ENCODE measurements around the gene CES2.
"Not testable (repeated sequence)": the region's sequence is repeated elsewhere in the genome, so short reads cannot be mapped to it uniquely, and the experiment has no call there.

Gene CES2

GRCh38 chr16:66939366-66939765, 4.0 kb downstream of the CES2 start:
- Histone ChIP-seq H3K27ac (ENCODE audit: low read depth, low read length) (no peak overlapping the region), H3K4me3 (ENCODE audit: low read depth, low read length) (no peak overlapping the region), H3K4me1 (ENCODE audit: control insufficient read depth, insufficient read depth, low read length) (peaks cover 7% of the 10 kb centered on the region; the same call in 1 of the 2 replicates), H3K27me3 (ENCODE audit: control insufficient read depth, insufficient read depth, low read length) (peaks cover 10% of the 10 kb centered on the region), H3K9ac (ENCODE audit: low read length) (no peak overlapping the region), H3K9me3 (ENCODE audit: control insufficient read depth, insufficient read depth, low read depth, low read length) (no peaks in the 10 kb centered on the region), H3K36me3 (ENCODE audit: control insufficient read depth, insufficient read depth, low read length) (peaks cover 58% of the 10 kb centered on the region)

GRCh38 chr16:66940236-66940635, 4.9 kb downstream of the CES2 start:
- Histone ChIP-seq H3K36me3 (ENCODE audit: control insufficient read depth, insufficient read depth, low read length) (peaks cover 58% of the 10 kb centered on the region), H3K9ac (ENCODE audit: low read length) (no peak overlapping the region), H3K9me3 (ENCODE audit: control insufficient read depth, insufficient read depth, low read depth, low read length) (no peaks in the 10 kb centered on the region), H3K4me1 (ENCODE audit: control insufficient read depth, insufficient read depth, low read length) (peaks cover 6% of the 10 kb centered on the region; the same call in 1 of the 2 replicates), H3K27me3 (ENCODE audit: control insufficient read depth, insufficient read depth, low read length) (peaks cover 6% of the 10 kb centered on the region), H3K4me3 (ENCODE audit: low read depth, low read length) (no peak overlapping the region), H3K27ac (ENCODE audit: low read depth, low read length) (no peak overlapping the region)

- Histone ChIP-seq H3K27ac (ENCODE audit: low read depth, low read length) (no peak overlapping the region), H3K9me3 (ENCODE audit: control insufficient read depth, insufficient read depth, low read depth, low read length) (no peaks in the 10 kb centered on the region), H3K27me3 (ENCODE audit: control insufficient read depth, insufficient read depth, low read length) (peaks cover 8% of the 10 kb centered on the region), H3K4me3 (ENCODE audit: low read depth, low read length) (no peak overlapping the region), H3K36me3 (ENCODE audit: control insufficient read depth, insufficient read depth, low read length) (peaks cover 58% of the 10 kb centered on the region), H3K9ac (ENCODE audit: low read length) (no peak overlapping the region), H3K4me1 (ENCODE audit: control insufficient read depth, insufficient read depth, low read length) (no peaks in the 10 kb centered on the region)
These were observed 7.7 kb downstream of the CES2 start for GRCh38 chr16:66942981-66943380.

GRCh38 chr16:66943426-66944053, 8.2 kb downstream of the CES2 start:
- Histone ChIP-seq H3K4me1 (ENCODE audit: control insufficient read depth, insufficient read depth, low read length) (no peaks in the 10 kb centered on the region), H3K9ac (ENCODE audit: low read length) (no peak overlapping the region), H3K36me3 (ENCODE audit: control insufficient read depth, insufficient read depth, low read length) (peaks cover 55% of the 10 kb centered on the region), H3K27ac (ENCODE audit: low read depth, low read length) (no peak overlapping the region), H3K9me3 (ENCODE audit: control insufficient read depth, insufficient read depth, low read depth, low read length) (no peaks in the 10 kb centered on the region), H3K27me3 (ENCODE audit: control insufficient read depth, insufficient read depth, low read length) (peaks cover 13% of the 10 kb centered on the region), H3K4me3 (ENCODE audit: low read depth, low read length) (no peak overlapping the region)

GRCh38 chr16:66944054-66944441, 8.7 kb downstream of the CES2 start:
- Histone ChIP-seq H3K27ac (ENCODE audit: low read depth, low read length) (no peak overlapping the region), H3K9me3 (ENCODE audit: control insufficient read depth, insufficient read depth, low read depth, low read length) (no peaks in the 10 kb centered on the region), H3K36me3 (ENCODE audit: control insufficient read depth, insufficient read depth, low read length) (peaks cover 50% of the 10 kb centered on the region), H3K4me3 (ENCODE audit: low read depth, low read length) (no peak overlapping the region), H3K27me3 (ENCODE audit: control insufficient read depth, insufficient read depth, low read length) (peaks cover 18% of the 10 kb centered on the region), H3K9ac (ENCODE audit: low read length) (no peak overlapping the region), H3K4me1 (ENCODE audit: control insufficient read depth, insufficient read depth, low read length) (no peaks in the 10 kb centered on the region)

GRCh38 chr16:66944971-66945370, 9.7 kb downstream of the CES2 start:
- not testable (repeated sequence) for H3K9ac ChIP-seq (ENCODE audit: low read length); H3K9me3 ChIP-seq (ENCODE audit: control insufficient read depth, insufficient read depth, low read depth, low read length); H3K4me1 ChIP-seq (ENCODE audit: control insufficient read depth, insufficient read depth, low read length); H3K27ac ChIP-seq (ENCODE audit: low read depth, low read length); H3K4me3 ChIP-seq (ENCODE audit: low read depth, low read length)
- Histone ChIP-seq H3K27me3 (ENCODE audit: control insufficient read depth, insufficient read depth, low read length) (peaks cover 28% of the 10 kb centered on the region), H3K36me3 (ENCODE audit: control insufficient read depth, insufficient read depth, low read length) (peaks cover 41% of the 10 kb centered on the region)

GRCh38 chr16:66945939-66946338, 10.6 kb downstream of the CES2 start:
- no peak overlapping the region for H3K9ac ChIP-seq (ENCODE audit: low read length)
- no peaks in the 10 kb centered on the region for H3K9me3 ChIP-seq (ENCODE audit: control insufficient read depth, insufficient read depth, low read depth, low read length)
- no peaks in the 10 kb centered on the region for H3K4me1 ChIP-seq (ENCODE audit: control insufficient read depth, insufficient read depth, low read length)

GRCh38 chr16:66946541-66946940, 11.2 kb downstream of the CES2 start:
- Histone ChIP-seq H3K9ac (ENCODE audit: low read length) (no peak overlapping the region), H3K36me3 (ENCODE audit: control insufficient read depth, insufficient read depth, low read length) (peaks cover 25% of the 10 kb centered on the region), H3K4me3 (ENCODE audit: low read depth, low read length) (no peak overlapping the region), H3K27me3 (ENCODE audit: control insufficient read depth, insufficient read depth, low read length) (peaks cover 33% of the 10 kb centered on the region), H3K27ac (ENCODE audit: low read depth, low read length) (no peak overlapping the region), H3K4me1 (ENCODE audit: control insufficient read depth, insufficient read depth, low read length) (no peaks in the 10 kb centered on the region), H3K9me3 (ENCODE audit: control insufficient read depth, insufficient read depth, low read depth, low read length) (peaks cover 6% of the 10 kb centered on the region)

More at GRCh38 chr16:66945939-66946338, 10.6 kb downstream of the CES2 start:
- H3K36me3 ChIP-seq (ENCODE audit: control insufficient read depth, insufficient read depth, low read length), result peaks cover 31% of the 10 kb centered on the region
- H3K4me3 ChIP-seq (ENCODE audit: low read depth, low read length), result no peak overlapping the region
- peaks cover 33% of the 10 kb centered on the region for H3K27me3 ChIP-seq (ENCODE audit: control insufficient read depth, insufficient read depth, low read length)
- H3K27ac ChIP-seq (ENCODE audit: low read depth, low read length), result no peak overlapping the region

- H3K9me3 ChIP-seq (ENCODE audit: control insufficient read depth, insufficient read depth, low read depth, low read length), result peaks cover 10% of the 10 kb centered on the region
- peaks cover 21% of the 10 kb centered on the region for H3K36me3 ChIP-seq (ENCODE audit: control insufficient read depth, insufficient read depth, low read length)
- no peak overlapping the region for H3K4me3 ChIP-seq (ENCODE audit: low read depth, low read length)
- no peak overlapping the region for H3K9ac ChIP-seq (ENCODE audit: low read length)
- peaks cover 33% of the 10 kb centered on the region for H3K27me3 ChIP-seq (ENCODE audit: control insufficient read depth, insufficient read depth, low read length)
- H3K27ac ChIP-seq (ENCODE audit: low read depth, low read length), result no peak overlapping the region
- no peaks in the 10 kb centered on the region for H3K4me1 ChIP-seq (ENCODE audit: control insufficient read depth, insufficient read depth, low read length)
These were observed 11.6 kb downstream of the CES2 start for GRCh38 chr16:66946974-66947301.

- H3K27ac ChIP-seq (ENCODE audit: low read depth, low read length), result no peak overlapping the region
- peaks cover 16% of the 10 kb centered on the region for H3K36me3 ChIP-seq (ENCODE audit: control insufficient read depth, insufficient read depth, low read length)
- peaks cover 10% of the 10 kb centered on the region for H3K9me3 ChIP-seq (ENCODE audit: control insufficient read depth, insufficient read depth, low read depth, low read length)
- H3K4me3 ChIP-seq (ENCODE audit: low read depth, low read length), result peak overlapping the region; percentile 50
- no peak overlapping the region for H3K9ac ChIP-seq (ENCODE audit: low read length)
- H3K27me3 ChIP-seq (ENCODE audit: control insufficient read depth, insufficient read depth, low read length), result peaks cover 33% of the 10 kb centered on the region
- H3K4me1 ChIP-seq (ENCODE audit: control insufficient read depth, insufficient read depth, low read length), result no peaks in the 10 kb centered on the region
These were observed 12.2 kb downstream of the CES2 start for GRCh38 chr16:66947302-66948065.

- H3K4me1 ChIP-seq (ENCODE audit: control insufficient read depth, insufficient read depth, low read length), result no peaks in the 10 kb centered on the region
- H3K4me3 ChIP-seq (ENCODE audit: low read depth, low read length), result peak overlapping the region; percentile 50
- H3K27ac ChIP-seq (ENCODE audit: low read depth, low read length), result no peak overlapping the region
- peaks cover 33% of the 10 kb centered on the region for H3K27me3 ChIP-seq (ENCODE audit: control insufficient read depth, insufficient read depth, low read length)
- H3K9ac ChIP-seq (ENCODE audit: low read length), result no peak overlapping the region
- peaks cover 8% of the 10 kb centered on the region for H3K36me3 ChIP-seq (ENCODE audit: control insufficient read depth, insufficient read depth, low read length)
- H3K9me3 ChIP-seq (ENCODE audit: control insufficient read depth, insufficient read depth, low read depth, low read length), result peaks cover 10% of the 10 kb centered on the region
These were observed 13.0 kb downstream of the CES2 start for GRCh38 chr16:66948134-66948836.
